Neural progenitor cell (in vitro differentiated cells): ENCODE measurements around the gene CCNL2.

Experiments used
- CTCF ChIP-seq: fragments of 200-600 bp; sonication (generic); IDR thresholded peaks from 2 replicates; pipeline ENCODE4 v1.5.1; 2017; ENCODE audit warnings: antibody characterized with exemption, mild to moderate bottlenecking
- EZH2 ChIP-seq: fragments of 200-600 bp; sonication (generic); IDR thresholded peaks from 2 replicates; pipeline ENCODE4 v1.6.1; 2017; ENCODE audit warnings: antibody characterized with exemption, mild to moderate bottlenecking, moderate library complexity

GRCh38 chr1:1394116-1394515, 5.0 kb downstream of the CCNL2 start:
- TF ChIP-seq CTCF: no peak
- TF ChIP-seq EZH2: no peak
